HG03095 (cell line): ENCODE measurements around the gene BOK.
"Not testable (repeated sequence)": the region's sequence is repeated elsewhere in the genome, so short reads cannot be mapped to it uniquely, and the experiment has no call there.

Source experiments
- ATAC-seq: cut with Tn5 transposase; IDR thresholded peaks from one replicate; pipeline ENCODE4 v1.9.1; 2021; ENCODE audit warnings: moderate library complexity; ENCODE audit not compliant: unreplicated experiment

The BOK gene

GRCh38 chr2:241558532-241559322 is at the start of gene BOK:
Gene BOK (plus strand): TSS chr2:241558745. CDS start chr2:241559484, 739 bp downstream.
- ATAC-seq: no peak

GRCh38 chr2:241509155-241509784 is 49.3 kb upstream of the BOK start:
- ATAC-seq: no peak

- no peak for ATAC-seq
Measured at GRCh38 chr2:241511091-241511741, 47.3 kb upstream of the BOK start.

GRCh38 chr2:241514553-241514952 is 44.0 kb upstream of the BOK start:
- ATAC-seq: no peak

- peak; percentile 68 for ATAC-seq
Measured at GRCh38 chr2:241514986-241515737, 43.4 kb upstream of the BOK start.

GRCh38 chr2:241516520-241516965 is 42.0 kb upstream of the BOK start:
- no peak for ATAC-seq

- ATAC-seq: no peak
Measured at GRCh38 chr2:241517297-241517696, 41.2 kb upstream of the BOK start.

- no peak for ATAC-seq
Measured at GRCh38 chr2:241519669-241520068, 38.9 kb upstream of the BOK start.

- no peak for ATAC-seq
Measured at GRCh38 chr2:241522477-241522876, 36.1 kb upstream of the BOK start.

GRCh38 chr2:241525818-241526780 is 32.4 kb upstream of the BOK start:
- ATAC-seq: not testable (repeated sequence)

- no peak for ATAC-seq
Measured at GRCh38 chr2:241530571-241530970, 28.0 kb upstream of the BOK start.

- no peak for ATAC-seq
Measured at GRCh38 chr2:241531161-241531722, 27.3 kb upstream of the BOK start.

GRCh38 chr2:241532168-241532567 is 26.4 kb upstream of the BOK start:
- no peak for ATAC-seq

- no peak for ATAC-seq
Measured at GRCh38 chr2:241532733-241533601, 25.6 kb upstream of the BOK start.

- no peak for ATAC-seq
Measured at GRCh38 chr2:241534293-241534692, 24.3 kb upstream of the BOK start.

- no peak for ATAC-seq
Measured at GRCh38 chr2:241534701-241535375, 23.7 kb upstream of the BOK start.

- ATAC-seq: no peak
Measured at GRCh38 chr2:241535871-241536655, 22.5 kb upstream of the BOK start.
